Renal cortical epithelial cell (primary cell): Measurements from ENCODE around the gene ZNHIT6. TPM values are rescaled to one million over a fixed set of nuclear protein-coding genes. Genes with fewer than 3 reads are reported as not detected.

Source experiments
- total RNA-seq: library from RNA; depleted of rRNA; stranded (reverse); fragments of >200 nt; gene quantifications from 2 replicates; pipeline ENCODE4 v1.2.3, GENCODE V29; 2014

Gene ZNHIT6
- total RNA-seq, 1 donor from 2014 or later: 27.3 TPM

Other genes starting within 250 kb of the ZNHIT6 start
- 37.9 and 56.7 TPM in 2 replicates for gene DDAH1, start 243.3 kb downstream of the ZNHIT6 start, total RNA-seq
- 96.7 and 212 TPM in 2 replicates for gene CCN1, start 127.7 kb downstream of the ZNHIT6 start, total RNA-seq